Fibroblast of the aortic adventitia (primary cell): Measurements from ENCODE around the gene CACNG6. TPM values are rescaled to one million over a fixed set of nuclear protein-coding genes. Genes with fewer than 3 reads are reported as not detected.

Experiments used
- DNase-seq: peaks from one replicate; pipeline ENCODE4 v3.0.0-alpha.2; 2010; ENCODE audit warnings: low read depth
- H3K4me3 ChIP-seq: 2 replicates; pipeline ENCODE4 v1.5.1; 2011; ENCODE audit warnings: low read depth, mild to moderate bottlenecking, control low read depth, low read length, moderate library complexity
- total RNA-seq: library from RNA; depleted of rRNA; stranded (reverse); fragments of >200 nt; gene quantifications from 2 replicates; pipeline ENCODE4 v1.2.3, GENCODE V29; 2012; ENCODE audit warnings: low replicate concordance
- TF ChIP-seq, protein P1 (sequence below): IDR thresholded peaks from 2 replicates; pipeline ENCODE4 v1.5.1; 2011; ENCODE audit warnings: mild to moderate bottlenecking, low read length, control low read depth, inconsistent platforms; ENCODE audit not compliant: insufficient read depth

The CACNG6 gene
- total RNA-seq, 1 donor: 1.1 TPM

DNA sequence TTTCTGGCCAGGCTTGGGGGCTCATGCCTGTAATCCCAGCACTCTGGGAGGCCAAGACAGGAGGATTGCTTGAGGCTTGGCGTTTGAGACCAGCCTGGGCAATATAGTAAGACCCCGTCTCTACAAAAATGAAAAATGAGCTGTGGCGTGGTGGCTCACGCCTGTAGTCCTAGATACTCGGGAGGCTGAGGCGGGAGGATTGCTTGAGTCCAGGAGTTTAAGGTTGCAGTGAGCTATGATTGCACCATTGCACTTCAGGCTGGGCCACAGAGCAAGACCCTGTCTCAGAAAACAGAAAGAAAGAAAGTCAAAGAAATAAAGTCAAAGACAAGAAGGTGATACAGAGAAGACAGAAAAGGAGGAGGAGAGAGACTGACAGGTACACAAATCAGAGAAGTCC lies 2.5 kb upstream of the CACNG6 start:
- H3K4me3 ChIP-seq: no peak overlapping the region
- TF ChIP-seq, protein P1, sequence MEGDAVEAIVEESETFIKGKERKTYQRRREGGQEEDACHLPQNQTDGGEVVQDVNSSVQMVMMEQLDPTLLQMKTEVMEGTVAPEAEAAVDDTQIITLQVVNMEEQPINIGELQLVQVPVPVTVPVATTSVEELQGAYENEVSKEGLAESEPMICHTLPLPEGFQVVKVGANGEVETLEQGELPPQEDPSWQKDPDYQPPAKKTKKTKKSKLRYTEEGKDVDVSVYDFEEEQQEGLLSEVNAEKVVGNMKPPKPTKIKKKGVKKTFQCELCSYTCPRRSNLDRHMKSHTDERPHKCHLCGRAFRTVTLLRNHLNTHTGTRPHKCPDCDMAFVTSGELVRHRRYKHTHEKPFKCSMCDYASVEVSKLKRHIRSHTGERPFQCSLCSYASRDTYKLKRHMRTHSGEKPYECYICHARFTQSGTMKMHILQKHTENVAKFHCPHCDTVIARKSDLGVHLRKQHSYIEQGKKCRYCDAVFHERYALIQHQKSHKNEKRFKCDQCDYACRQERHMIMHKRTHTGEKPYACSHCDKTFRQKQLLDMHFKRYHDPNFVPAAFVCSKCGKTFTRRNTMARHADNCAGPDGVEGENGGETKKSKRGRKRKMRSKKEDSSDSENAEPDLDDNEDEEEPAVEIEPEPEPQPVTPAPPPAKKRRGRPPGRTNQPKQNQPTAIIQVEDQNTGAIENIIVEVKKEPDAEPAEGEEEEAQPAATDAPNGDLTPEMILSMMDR: no peak

DNA sequence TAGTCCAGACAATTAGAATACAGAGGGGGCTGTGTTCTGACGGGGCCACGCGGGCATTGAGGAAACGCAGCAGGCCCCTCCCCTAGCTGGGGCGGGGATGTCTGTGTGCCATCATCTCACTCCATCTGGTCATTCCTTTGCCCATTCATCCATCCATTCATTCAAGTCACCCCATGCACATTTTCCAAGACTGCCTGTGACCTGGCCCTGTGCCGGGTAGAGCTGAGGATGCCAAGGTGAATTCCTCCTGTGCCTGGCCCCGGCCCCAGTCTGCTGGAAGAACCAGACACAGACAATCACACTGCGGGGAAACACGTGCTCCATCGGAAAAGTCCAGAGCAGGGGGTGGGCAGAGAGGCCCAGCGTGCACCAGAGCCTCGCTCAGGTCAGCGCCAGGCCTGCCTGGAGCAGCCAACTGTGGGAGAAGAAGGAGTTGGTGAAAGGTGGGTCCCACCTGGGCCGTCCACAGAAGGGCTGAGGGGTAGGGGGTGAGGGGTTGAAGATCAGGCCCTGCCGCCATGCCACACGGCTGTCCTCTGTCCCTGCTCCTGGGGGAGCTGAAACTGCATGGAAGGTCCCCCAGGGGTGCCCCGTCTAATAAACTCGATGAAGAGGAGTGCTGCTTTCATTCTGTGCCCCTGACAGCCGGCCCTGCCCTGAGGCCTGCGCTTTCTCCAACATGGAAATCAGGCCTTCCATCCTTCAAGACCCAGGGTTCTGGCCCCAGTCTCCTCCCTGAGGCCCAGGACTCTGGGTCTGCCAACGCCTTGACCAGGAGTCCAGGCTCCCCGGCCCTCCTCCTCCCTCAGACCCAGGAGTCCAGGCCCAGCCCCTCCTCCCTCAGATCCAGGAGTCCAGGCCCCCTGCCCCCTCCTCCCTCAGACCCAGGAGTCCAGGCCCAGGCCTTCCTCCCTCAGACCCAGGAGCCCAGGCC lies 1.6 kb upstream of the CACNG6 start:
- TF ChIP-seq, protein P1: no peak
- no peak overlapping the region for H3K4me3 ChIP-seq
- peak; percentile 90 for DNase-seq

More for the DNA sequence above, 2.5 kb upstream of the CACNG6 start:
- no peak for DNase-seq

DNA sequence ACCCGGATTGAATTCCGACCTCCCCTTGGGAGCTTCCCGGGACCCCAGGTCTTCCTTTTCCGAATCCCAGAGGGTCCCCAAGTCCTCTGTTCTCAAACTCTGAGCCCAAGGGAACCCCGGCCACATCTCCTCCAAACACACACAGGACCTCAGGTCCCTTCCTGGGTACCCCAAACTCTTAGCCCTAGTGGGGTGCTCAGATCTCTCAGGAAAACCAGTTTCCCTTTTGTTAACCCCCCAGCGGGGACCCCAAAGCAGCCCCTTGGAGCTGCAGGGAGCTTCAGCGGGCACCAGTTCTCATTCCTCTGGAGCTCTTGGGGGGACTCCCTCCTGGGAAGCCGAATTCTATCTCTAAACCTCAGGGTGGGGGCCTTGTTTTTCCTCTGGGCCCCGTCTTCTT lies 774 bp downstream of the CACNG6 start:
- no peak for DNase-seq
- TF ChIP-seq, protein P1: no peak
- H3K4me3 ChIP-seq: no peak overlapping the region

GRCh38 chr19:53992815-53993214 lies 1.4 kb downstream of the CACNG6 start:
- H3K4me3 ChIP-seq: no peak overlapping the region
- TF ChIP-seq, protein P1: no peak
- DNase-seq: no peak

- DNase-seq: no peak
- TF ChIP-seq, protein P1: no peak
- H3K4me3 ChIP-seq: no peak overlapping the region
Measured at GRCh38 chr19:53993448-53993847, 2.0 kb downstream of the CACNG6 start.

GRCh38 chr19:53994811-53995210 lies 3.4 kb downstream of the CACNG6 start:
- no peak for DNase-seq
- TF ChIP-seq, protein P1: no peak
- no peak overlapping the region for H3K4me3 ChIP-seq
